ENCODE data around the gene RARG. TPM values are rescaled to one million over a fixed set of nuclear protein-coding genes. Genes with fewer than 3 reads are reported as not detected.

The RARG gene
- total RNA-seq (2022; extraction: Qiagen RNA extraction) = 25.9 to 32.6 TPM (median 30.7 TPM) in 5 replicates

GRCh38 chr12:53231921-53232645 lies at the start of gene RARG:
Gene RARG (minus strand): TSS chr12:53232209. CDS start chr12:53227545, 4,664 bp downstream.

DNA sequence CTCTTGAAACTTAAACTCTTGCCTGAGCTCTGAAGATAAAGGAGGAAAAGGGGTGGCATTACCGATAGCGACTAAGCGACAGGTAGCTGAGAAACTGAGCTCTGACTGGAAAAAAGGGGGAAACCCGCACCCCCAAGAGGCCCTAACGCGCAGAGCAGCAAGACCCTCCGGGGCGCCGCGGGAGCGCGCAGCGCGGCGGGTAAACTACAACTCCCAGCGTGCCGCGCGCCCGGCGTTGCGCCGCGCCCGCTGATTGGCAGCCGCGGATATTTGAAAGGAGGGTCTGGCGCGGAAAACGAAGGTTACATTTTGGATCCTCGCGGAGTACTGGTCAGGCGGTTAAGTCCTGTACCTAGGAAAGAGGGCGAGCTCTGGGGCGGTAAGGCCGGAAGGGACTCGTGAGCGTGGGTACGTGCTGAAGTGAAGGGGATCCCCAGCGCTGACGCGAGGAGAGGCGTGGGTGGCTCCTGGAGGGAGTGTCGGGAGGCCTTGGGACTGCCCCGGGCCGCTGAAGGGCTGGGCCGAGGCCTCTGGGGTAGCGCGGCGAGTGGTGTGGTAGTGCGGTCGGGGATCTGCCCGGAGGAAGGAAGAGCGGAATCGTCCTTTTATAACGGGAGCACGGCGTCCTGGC lies 36.1 kb upstream of the RARG start, which contains the start of gene ESPL1:
TSS of gene ESPL1 (plus strand) at position 301 of the 631 bp plus-strand sequence. CDS start 468 bp downstream, outside the sequence.

DNA sequence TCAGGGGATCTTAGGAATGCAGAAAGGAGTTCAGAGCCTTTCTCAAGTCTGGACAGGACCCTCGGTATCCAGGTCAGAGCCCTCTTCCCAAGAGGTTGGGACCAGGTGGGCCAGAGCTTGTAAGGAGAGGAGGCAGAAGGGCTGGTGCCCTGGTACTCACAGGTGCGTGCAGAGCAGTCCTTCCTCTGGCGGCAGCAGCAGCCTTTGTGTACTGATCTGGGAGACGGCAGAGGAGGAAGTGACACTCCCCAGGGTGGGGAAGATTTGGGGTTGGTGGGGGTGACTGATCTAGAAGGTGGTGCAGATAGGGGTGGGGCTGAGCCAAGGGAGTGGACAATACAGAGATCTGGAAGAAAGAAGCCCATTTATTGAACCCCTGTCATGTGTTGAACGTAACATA lies 25.0 kb downstream of the RARG start, which contains the start of gene ITGB7:
TSS of gene ITGB7 (minus strand) at position 210 of the 400 bp plus-strand sequence. CDS start 6,808 bp downstream, outside the sequence.

DNA sequence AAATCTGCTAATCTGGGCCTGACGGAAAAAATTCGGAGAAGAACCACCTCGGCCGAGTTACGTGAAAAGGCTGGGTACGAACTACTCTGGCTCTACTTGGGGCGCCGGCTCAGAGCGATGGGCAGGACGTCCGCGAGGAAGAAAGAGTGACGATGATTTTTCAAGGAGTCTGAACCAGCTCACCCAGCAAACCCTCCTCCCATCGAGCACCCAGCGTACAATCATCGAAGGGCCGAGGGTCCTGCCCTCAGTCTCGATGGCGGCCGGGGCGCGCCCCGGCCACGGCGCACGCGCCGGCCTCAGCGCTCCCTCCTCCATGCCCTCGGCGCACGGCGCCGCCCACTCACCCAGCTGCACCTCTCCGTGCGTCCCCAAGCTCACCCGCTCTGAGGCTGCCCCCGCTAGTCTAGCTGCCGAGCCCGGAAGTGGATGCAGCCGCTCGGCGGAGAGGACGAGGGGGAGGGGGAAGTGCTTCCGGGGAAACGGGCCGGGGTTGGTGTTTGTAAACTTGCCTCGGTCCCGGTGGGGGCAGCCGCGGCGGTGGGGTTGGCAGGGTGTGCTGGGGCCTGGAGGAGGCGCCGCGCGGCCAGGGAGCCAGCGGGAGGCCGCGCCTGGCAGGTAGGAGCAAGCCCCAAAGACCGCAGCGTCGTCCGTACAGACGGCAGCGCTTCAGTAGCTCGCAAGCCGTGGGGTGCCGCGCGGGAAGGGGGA lies 51.6 kb downstream of the RARG start, which contains the start of the genes CSAD and ZNF740:
TSS of gene CSAD (minus strand) at position 706 of the 711 bp plus-strand sequence. CDS start 7,455 bp downstream, outside the sequence.
TSS of gene ZNF740 (plus strand) at position 503 of the 711 bp plus-strand sequence. CDS start 1,262 bp downstream, outside the sequence.

Other genes with a start within 250 kb of the RARG start
- gene EIF4B, start 225.8 kb downstream of the RARG start, total RNA-seq (2022; extraction: Qiagen RNA extraction) = 219 to 412 TPM (median 272 TPM) in 5 replicates
- 20.4 to 34.4 TPM (median 32.3 TPM) in 5 replicates for gene TNS2, start 182.1 kb downstream of the RARG start, total RNA-seq (2022; extraction: Qiagen RNA extraction)
- gene SPRYD3, start 152.8 kb downstream of the RARG start, total RNA-seq (2022; extraction: Qiagen RNA extraction) = 35.0 to 41.4 TPM (median 38.4 TPM) in 5 replicates
- 154 to 257 TPM (median 250 TPM) in 5 replicates for gene IGFBP6, start 134.5 kb downstream of the RARG start, total RNA-seq (2022; extraction: Qiagen RNA extraction)
- 0.18 to 0.35 TPM (median 0.21 TPM) in 5 replicates for gene SOAT2, start 128.7 kb downstream of the RARG start, total RNA-seq (2022; extraction: Qiagen RNA extraction)
- 12.2 to 17.3 TPM (median 15.5 TPM) in 5 replicates for gene ZNF740, start 51.5 kb downstream of the RARG start, total RNA-seq (2022; extraction: Qiagen RNA extraction)
- gene CSAD, start 51.3 kb downstream of the RARG start, total RNA-seq (2022; extraction: Qiagen RNA extraction) = 4.0 to 6.4 TPM (median 6.1 TPM) in 5 replicates
- 0.13 to 0.59 TPM (median 0.33 TPM) in 5 replicates for gene ITGB7, start 25.0 kb downstream of the RARG start, total RNA-seq (2022; extraction: Qiagen RNA extraction)
- 15.3 to 23.5 TPM (median 19.9 TPM) in 5 replicates for gene ESPL1, start 36.1 kb upstream of the RARG start, total RNA-seq (2022; extraction: Qiagen RNA extraction)
- gene PFDN5, start 63.3 kb upstream of the RARG start, total RNA-seq (2022; extraction: Qiagen RNA extraction) = 472 to 519 TPM (median 490 TPM) in 5 replicates
- 75.1 to 107 TPM (median 97.5 TPM) in 5 replicates for gene MYG1, start 67.5 kb upstream of the RARG start, total RNA-seq (2022; extraction: Qiagen RNA extraction)
- 76.4 to 83.0 TPM (median 81.6 TPM) in 5 replicates for gene AAAS, start 89.4 kb upstream of the RARG start, total RNA-seq (2022; extraction: Qiagen RNA extraction)
- 0.08 TPM in 1 of 5 replicates, not detected in the others for gene SP7, start 104.1 kb upstream of the RARG start, total RNA-seq (2022; extraction: Qiagen RNA extraction)
- gene SP1, start 148.0 kb upstream of the RARG start, total RNA-seq (2022; extraction: Qiagen RNA extraction) = 18.6 to 26.9 TPM (median 22.5 TPM) in 5 replicates
- 1.0 to 2.1 TPM (median 1.4 TPM) in 5 replicates for gene AMHR2, start 191.6 kb upstream of the RARG start, total RNA-seq (2022; extraction: Qiagen RNA extraction)
- gene PRR13, start 209.5 kb upstream of the RARG start, total RNA-seq (2022; extraction: Qiagen RNA extraction) = 307 to 394 TPM (median 366 TPM) in 5 replicates
- gene PCBP2, start 219.9 kb upstream of the RARG start, total RNA-seq (2022; extraction: Qiagen RNA extraction) = 625 to 659 TPM (median 634 TPM) in 5 replicates

Measured in A549 treated with CORT108297 at 1 μM for 4 hours (cell line).